ENCODE data around the gene GRIN3B. TPM values are rescaled to one million over a fixed set of nuclear protein-coding genes. Genes with fewer than 3 reads are reported as not detected.

The GRIN3B gene
- total RNA-seq, 1 donor from 2014 or later: 8.3 TPM

GRCh38 chr19:1039646-1040475 lies 39.6 kb downstream of the GRIN3B start, which contains the start of gene ABCA7:
Gene ABCA7, plus strand, starts transcription at chr19:1040107. Its CDS starts 1,255 bp downstream, at chr19:1041362.
- peak; percentile 68 for DNase-seq (ENCODE audit: extremely low read depth, low read depth, low spot score)

- DNase-seq (ENCODE audit: extremely low read depth, low read depth, low spot score): peak; percentile 50
Observed at GRCh38 chr19:1040476-1041271, 40.5 kb downstream of the GRIN3B start.

- DNase-seq (ENCODE audit: extremely low read depth, low read depth, low spot score): no peak
Observed at GRCh38 chr19:1041272-1041834, 41.1 kb downstream of the GRIN3B start.

GRCh38 chr19:1041835-1042685 lies 41.8 kb downstream of the GRIN3B start:
- DNase-seq (ENCODE audit: extremely low read depth, low read depth, low spot score): no peak

GRCh38 chr19:1042689-1043511 lies 42.7 kb downstream of the GRIN3B start:
- no peak for DNase-seq (ENCODE audit: extremely low read depth, low read depth, low spot score)

GRCh38 chr19:1045247-1045603 lies 45.0 kb downstream of the GRIN3B start:
- DNase-seq (ENCODE audit: extremely low read depth, low read depth, low spot score): no peak

- no peak for DNase-seq (ENCODE audit: extremely low read depth, low read depth, low spot score)
Observed at GRCh38 chr19:1046117-1046626, 46.0 kb downstream of the GRIN3B start.

GRCh38 chr19:1046836-1047695 lies 46.8 kb downstream of the GRIN3B start:
- no peak for DNase-seq (ENCODE audit: extremely low read depth, low read depth, low spot score)

- no peak for DNase-seq (ENCODE audit: extremely low read depth, low read depth, low spot score)
Observed at GRCh38 chr19:1047696-1048147, 47.5 kb downstream of the GRIN3B start.

- no peak for DNase-seq (ENCODE audit: extremely low read depth, low read depth, low spot score)
Observed at GRCh38 chr19:1049106-1049505, 48.9 kb downstream of the GRIN3B start.

- no peak for DNase-seq (ENCODE audit: extremely low read depth, low read depth, low spot score)
Observed at GRCh38 chr19:1049800-1050199, 49.6 kb downstream of the GRIN3B start.

GRCh38 chr19:1050989-1051788 lies 51.0 kb downstream of the GRIN3B start:
- DNase-seq (ENCODE audit: extremely low read depth, low read depth, low spot score): no peak

- DNase-seq (ENCODE audit: extremely low read depth, low read depth, low spot score): no peak
Observed at GRCh38 chr19:1051791-1052190, 51.6 kb downstream of the GRIN3B start.

- no peak for DNase-seq (ENCODE audit: extremely low read depth, low read depth, low spot score)
Observed at GRCh38 chr19:1052349-1052975, 52.2 kb downstream of the GRIN3B start.

- no peak for DNase-seq (ENCODE audit: extremely low read depth, low read depth, low spot score)
Observed at GRCh38 chr19:1053176-1054101, 53.2 kb downstream of the GRIN3B start.
